OCI-LY3 (cell line): Measurements from ENCODE around the gene PRDM4.

ENCODE experiments used
- H2AFZ ChIP-seq: fragments of 200-600, 300-600 bp; shearing (Covaris generic); 2 replicates; pipeline ENCODE4 v1.6.0; 2014; ENCODE audit warnings: antibody characterized with exemption, low read depth, low read length
- H3K27ac ChIP-seq: fragments of 200-600, 300-600 bp; sonication (generic); 2 replicates; pipeline ENCODE4 v1.5.1; 2014; ENCODE audit warnings: mild to moderate bottlenecking, low read length, moderate library complexity, mixed read lengths
- H3K27me3 ChIP-seq: fragments of 200-600, 300-600 bp; sonication (generic); 2 replicates; pipeline ENCODE4 v1.6.1; 2014; ENCODE audit warnings: low read depth, low read length, mixed read lengths
- H3K36me3 ChIP-seq: fragments of 200-600, 300-600 bp; sonication (generic); replicated peaks from 2 replicates; pipeline ENCODE3; 2014; ENCODE audit warnings: low read depth, low read length, mixed read lengths
- H3K4me1 ChIP-seq: fragments of 300-600, 200-600 bp; sonication (generic); 2 replicates; pipeline ENCODE4 v1.6.1; 2014; ENCODE audit warnings: low read length, mixed read lengths
- H3K4me2 ChIP-seq: fragments of 200-600, 300-600 bp; sonication (generic); 2 replicates; pipeline ENCODE4 v1.6.1; 2014; ENCODE audit warnings: low read length, mixed read lengths
- H3K4me3 ChIP-seq: fragments of 300-600, 200-600 bp; sonication (generic); 2 replicates; pipeline ENCODE4 v1.5.1; 2014; ENCODE audit warnings: antibody characterized with exemption, mild to moderate bottlenecking, low read length, moderate library complexity
- H3K79me2 ChIP-seq: fragments of 300-600, 200-600 bp; shearing (Covaris generic); 2 replicates; pipeline ENCODE4 v1.6.1; 2014; ENCODE audit warnings: mild to moderate bottlenecking, low read length, mixed read lengths
- H3K9ac ChIP-seq: fragments of 300-600, 200-600 bp; shearing (Covaris generic); 2 replicates; pipeline ENCODE4 v1.6.0; 2014; ENCODE audit warnings: mild to moderate bottlenecking, low read length, moderate library complexity
- H3K9me3 ChIP-seq: fragments of 200-600, 300-600 bp; shearing (Covaris generic); 2 replicates; pipeline ENCODE4 v1.6.1; 2014; ENCODE audit warnings: low read length, mixed read lengths; ENCODE audit not compliant: insufficient read depth
- H4K20me1 ChIP-seq: fragments of 200-600, 300-600 bp; sonication (generic); 2 replicates; pipeline ENCODE4 v1.6.1; 2016; ENCODE audit warnings: low read length, mixed read lengths; ENCODE audit not compliant: insufficient read depth
- CTCF ChIP-seq: fragments of 200-600, 300-600 bp; sonication (generic); IDR thresholded peaks from 2 replicates; pipeline ENCODE4 v1.5.1; 2014; ENCODE audit warnings: antibody characterized with exemption, low read length, low read depth
- EZH2phosphoT487 ChIP-seq: fragments of 200-600 bp; shearing (Covaris generic); IDR thresholded peaks from 2 replicates; pipeline ENCODE4 v1.6.1; 2018; ENCODE audit warnings: antibody characterized with exemption, mixed run types, low read depth

The PRDM4 gene

GRCh38 chr12:107767466-107767865 is 6.5 kb upstream of the PRDM4 start:
- Histone ChIP-seq H3K4me3 (no peak overlapping the region), H4K20me1 (no peaks in the 10 kb centered on the region), H3K9me3 (no peaks in the 10 kb centered on the region), H3K9ac (no peak overlapping the region), H3K27me3 (peaks cover 9% of the 10 kb centered on the region), H3K4me2 (no peak overlapping the region), H3K4me1 (no peaks in the 10 kb centered on the region), H2AFZ (no peak overlapping the region), H3K79me2 (no peaks in the 10 kb centered on the region), H3K36me3 (no peaks in the 10 kb centered on the region), H3K27ac (no peak overlapping the region)
- TF ChIP-seq CTCF (no peak), EZH2phosphoT487 (no peak)

- Histone ChIP-seq H3K9me3 (no peaks in the 10 kb centered on the region), H3K4me1 (peaks cover 6% of the 10 kb centered on the region), H2AFZ (no peak overlapping the region), H3K27ac (no peak overlapping the region), H3K9ac (no peak overlapping the region), H3K4me2 (no peak overlapping the region), H3K4me3 (no peak overlapping the region), H3K79me2 (peaks cover 3% of the 10 kb centered on the region), H3K27me3 (peaks cover 8% of the 10 kb centered on the region), H4K20me1 (no peaks in the 10 kb centered on the region), H3K36me3 (no peaks in the 10 kb centered on the region)
- no peak for TF ChIP-seq CTCF
- no peak for TF ChIP-seq EZH2phosphoT487
Observed at GRCh38 chr12:107765316-107765715, 4.4 kb upstream of the PRDM4 start.

- Histone ChIP-seq H3K4me3 (no peak overlapping the region), H3K4me1 (peaks cover 10% of the 10 kb centered on the region), H3K79me2 (peaks cover 10% of the 10 kb centered on the region), H2AFZ (no peak overlapping the region), H3K4me2 (no peak overlapping the region), H3K27me3 (peaks cover 6% of the 10 kb centered on the region), H3K9ac (no peak overlapping the region), H3K36me3 (no peaks in the 10 kb centered on the region), H3K9me3 (no peaks in the 10 kb centered on the region), H4K20me1 (peaks cover 2% of the 10 kb centered on the region; the same call in 1 of the 2 replicates), H3K27ac (no peak overlapping the region)
- TF ChIP-seq CTCF (no peak), EZH2phosphoT487 (no peak)
Observed at GRCh38 chr12:107764626-107765025, 3.7 kb upstream of the PRDM4 start.

- Histone ChIP-seq H3K9ac (no peak overlapping the region), H3K4me2 (no peak overlapping the region), H3K9me3 (no peaks in the 10 kb centered on the region), H4K20me1 (peaks cover 3% of the 10 kb centered on the region; the same call in 1 of the 2 replicates), H3K4me3 (no peak overlapping the region), H3K36me3 (peaks cover 6% of the 10 kb centered on the region), H3K79me2 (peaks cover 26% of the 10 kb centered on the region), H2AFZ (no peak overlapping the region), H3K4me1 (peaks cover 22% of the 10 kb centered on the region), H3K27ac (no peak overlapping the region), H3K27me3 (peaks cover 6% of the 10 kb centered on the region)
- TF ChIP-seq CTCF: no peak
- no peak for TF ChIP-seq EZH2phosphoT487
Observed at GRCh38 chr12:107762874-107763273, 1.9 kb upstream of the PRDM4 start.
